Myocyte (in vitro differentiated cells): ENCODE measurements around the gene STRAP. TPM values are rescaled to one million over a fixed set of nuclear protein-coding genes. Genes with fewer than 3 reads are reported as not detected.

Source experiments
- DNase-seq: peaks from one replicate; pipeline ENCODE4 v3.0.0-alpha.2; 2012; ENCODE audit warnings: low read depth
- polyA plus RNA-seq: library from polyadenylated mRNA; unstranded; fragments of >200 nt; gene quantifications from one replicate; pipeline ENCODE4 v1.2.1, GENCODE V29; 2012; ENCODE audit warnings: missing spikeins
- total RNA-seq: library from RNA; depleted of rRNA; stranded (reverse); fragments of >200 nt; gene quantifications from 2 replicates; pipeline ENCODE4 v1.2.3, GENCODE V29; 2014

STRAP gene, protein sequence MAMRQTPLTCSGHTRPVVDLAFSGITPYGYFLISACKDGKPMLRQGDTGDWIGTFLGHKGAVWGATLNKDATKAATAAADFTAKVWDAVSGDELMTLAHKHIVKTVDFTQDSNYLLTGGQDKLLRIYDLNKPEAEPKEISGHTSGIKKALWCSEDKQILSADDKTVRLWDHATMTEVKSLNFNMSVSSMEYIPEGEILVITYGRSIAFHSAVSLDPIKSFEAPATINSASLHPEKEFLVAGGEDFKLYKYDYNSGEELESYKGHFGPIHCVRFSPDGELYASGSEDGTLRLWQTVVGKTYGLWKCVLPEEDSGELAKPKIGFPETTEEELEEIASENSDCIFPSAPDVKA
- total RNA-seq = 116 and 121 TPM in 2 replicates
- polyA plus RNA-seq = 165 TPM

DNA sequence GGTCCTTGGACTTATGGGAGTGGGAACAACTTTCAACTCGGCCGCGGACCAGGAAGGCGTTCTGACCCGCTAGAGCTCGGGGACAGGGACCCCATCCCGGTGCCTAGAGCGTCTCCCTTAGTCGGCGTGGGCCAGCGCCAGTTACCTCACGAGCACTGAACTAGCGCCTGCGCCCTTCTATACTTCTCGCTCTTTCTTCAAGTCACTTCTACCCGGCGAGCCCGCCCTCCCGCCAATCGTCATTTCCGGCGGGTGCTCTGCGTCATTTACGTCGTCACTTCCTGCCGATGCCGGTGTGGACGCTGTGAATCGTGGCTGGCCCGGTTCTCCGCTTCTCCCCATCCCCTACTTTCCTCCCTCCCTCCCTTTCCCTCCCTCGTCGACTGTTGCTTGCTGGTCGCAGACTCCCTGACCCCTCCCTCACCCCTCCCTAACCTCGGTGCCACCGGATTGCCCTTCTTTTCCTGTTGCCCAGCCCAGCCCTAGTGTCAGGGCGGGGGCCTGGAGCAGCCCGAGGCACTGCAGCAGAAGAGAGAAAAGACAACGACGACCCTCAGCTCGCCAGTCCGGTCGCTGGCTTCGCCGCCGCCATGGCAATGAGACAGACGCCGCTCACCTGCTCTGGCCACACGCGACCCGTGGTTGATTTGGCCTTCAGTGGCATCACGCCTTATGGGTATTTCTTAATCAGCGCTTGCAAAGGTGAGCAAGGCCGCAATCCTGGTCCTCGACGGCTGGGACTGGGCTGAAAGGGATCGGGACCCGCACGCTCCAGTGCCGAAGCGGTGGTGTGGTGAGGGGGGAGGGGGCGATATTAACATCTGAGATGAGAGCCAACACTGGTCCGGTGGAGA, at the start of gene STRAP:
STRAP (plus strand) TSS at position 270 of the 854 bp plus-strand sequence; CDS start at position 591, 321 bp downstream.
- DNase-seq = peak; percentile 98

DNA sequence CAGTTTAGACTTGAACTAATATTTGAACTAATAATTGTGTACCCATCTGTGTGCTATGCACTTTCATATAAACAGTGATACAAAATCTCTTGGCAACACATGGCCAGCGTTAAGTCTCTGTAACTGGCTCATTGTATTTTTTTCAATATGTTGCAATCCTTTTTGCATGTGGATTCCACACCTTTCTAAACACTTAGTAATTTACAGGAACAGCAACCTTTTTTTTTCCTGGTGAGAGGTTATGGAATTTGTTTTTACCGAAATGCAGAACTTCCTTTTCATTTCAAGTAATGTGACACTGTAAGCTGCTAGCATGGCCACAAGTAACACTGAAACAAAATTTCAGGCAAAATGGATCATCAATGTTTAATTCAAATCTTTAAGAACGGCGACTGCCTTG, 47.6 kb upstream of the STRAP start:
- DNase-seq = no peak

DNA sequence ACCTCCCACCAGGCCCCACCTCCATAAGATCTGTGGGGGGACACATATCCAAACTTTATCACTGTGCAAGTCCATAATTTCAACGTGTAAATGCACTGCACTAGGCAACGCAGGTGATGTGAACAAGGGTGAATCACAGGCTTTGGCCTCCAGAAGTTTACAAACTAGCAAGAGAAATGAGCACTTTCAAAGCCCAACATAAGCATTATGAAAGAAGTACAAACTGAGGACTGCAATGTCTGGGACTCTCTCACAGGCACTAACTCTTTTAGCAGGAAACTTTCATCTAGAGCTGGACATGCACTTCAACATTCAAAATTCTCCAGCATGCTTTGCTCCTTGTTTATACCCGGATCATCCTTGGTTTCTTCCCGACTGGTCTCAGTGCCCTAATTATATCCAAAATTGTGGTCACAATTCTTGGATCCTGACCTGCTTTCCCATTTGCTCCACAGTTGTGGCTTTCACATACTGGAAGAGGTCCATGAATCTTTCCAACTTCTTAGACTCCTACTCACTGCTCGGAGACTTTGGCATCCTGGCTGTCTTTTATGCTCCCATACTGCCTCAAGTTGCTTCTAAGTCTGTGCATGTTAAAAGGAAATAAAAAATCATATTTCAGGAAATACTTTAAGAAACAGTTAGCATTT, 44.9 kb upstream of the STRAP start:
- peak; percentile 93 for DNase-seq

DNA sequence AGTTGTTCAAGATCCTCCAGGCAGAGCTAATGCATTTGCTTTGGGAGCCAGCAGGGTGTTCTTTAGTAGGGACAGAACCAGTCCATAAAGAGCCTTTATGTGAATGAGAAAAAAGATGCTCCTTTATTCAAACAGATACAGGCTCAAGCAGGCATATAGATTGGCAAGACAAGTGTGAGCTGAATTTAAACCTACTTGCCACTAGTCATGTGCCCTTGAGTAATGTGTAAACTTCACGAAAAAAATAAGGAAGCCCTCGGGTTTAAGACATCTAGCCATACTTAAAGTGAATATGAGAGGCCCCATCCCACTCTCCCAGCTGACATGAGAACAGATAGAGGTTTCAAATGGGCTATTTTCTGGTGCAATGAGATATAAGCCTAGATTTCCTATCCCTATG, 43.1 kb upstream of the STRAP start:
- DNase-seq = no peak

DNA sequence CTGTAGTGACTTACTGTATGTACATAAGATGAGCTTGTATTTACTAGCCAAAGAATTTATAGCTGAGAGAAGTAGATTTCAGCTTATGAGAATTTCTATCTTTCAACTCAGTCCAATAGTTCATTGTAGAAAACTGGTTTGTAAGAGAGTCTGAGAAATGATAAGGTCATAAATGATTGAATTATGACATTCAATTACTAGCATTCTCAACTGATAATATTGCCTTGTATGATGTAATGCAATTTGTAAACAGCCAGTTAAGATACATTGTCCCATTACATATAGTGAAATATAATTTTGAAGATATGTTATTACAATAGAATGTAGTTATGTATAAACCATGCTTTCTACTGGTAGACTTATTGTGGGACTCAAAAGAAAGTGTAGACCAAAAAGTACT, 42.5 kb upstream of the STRAP start:
- DNase-seq = no peak

DNA sequence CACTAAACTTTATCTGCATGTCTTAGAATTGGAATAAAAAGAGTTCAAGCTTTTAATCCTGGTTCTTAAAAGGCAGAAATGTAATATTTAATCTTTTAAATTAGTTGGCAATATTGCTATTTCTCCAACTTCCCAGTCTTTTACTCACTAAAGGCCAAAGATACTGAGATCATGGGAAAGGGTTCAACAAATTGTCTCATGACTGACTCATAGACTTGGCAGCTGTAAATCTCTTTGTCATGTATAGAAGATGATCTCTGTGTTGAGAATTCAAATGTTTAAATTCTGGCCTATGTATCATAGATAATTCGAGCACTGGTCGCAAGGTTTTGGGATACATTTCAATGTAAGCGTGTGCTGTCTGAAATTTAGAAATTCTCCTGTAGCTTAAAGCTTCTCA, 40.1 kb upstream of the STRAP start:
- DNase-seq = peak; percentile 19

DNA sequence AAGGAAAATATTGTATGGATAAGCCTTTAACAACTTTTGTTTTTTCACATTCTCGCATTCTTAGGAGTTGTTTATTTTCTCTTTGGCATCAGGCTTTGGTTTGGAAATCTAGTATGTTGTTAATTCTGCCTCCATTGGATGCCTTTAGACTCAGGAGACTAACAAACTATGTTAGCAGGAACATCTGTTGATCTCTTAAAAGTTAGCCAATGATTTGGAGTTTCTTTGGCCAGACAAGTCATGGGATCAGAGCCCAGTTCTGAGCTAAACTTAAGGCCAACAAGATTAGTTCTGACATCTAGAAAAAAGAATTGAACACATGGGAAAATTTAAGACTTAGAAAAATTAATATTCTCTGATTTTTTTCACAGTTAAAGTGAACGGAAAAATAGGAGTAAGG, 35.3 kb upstream of the STRAP start:
- peak; percentile 66 for DNase-seq

DNA sequence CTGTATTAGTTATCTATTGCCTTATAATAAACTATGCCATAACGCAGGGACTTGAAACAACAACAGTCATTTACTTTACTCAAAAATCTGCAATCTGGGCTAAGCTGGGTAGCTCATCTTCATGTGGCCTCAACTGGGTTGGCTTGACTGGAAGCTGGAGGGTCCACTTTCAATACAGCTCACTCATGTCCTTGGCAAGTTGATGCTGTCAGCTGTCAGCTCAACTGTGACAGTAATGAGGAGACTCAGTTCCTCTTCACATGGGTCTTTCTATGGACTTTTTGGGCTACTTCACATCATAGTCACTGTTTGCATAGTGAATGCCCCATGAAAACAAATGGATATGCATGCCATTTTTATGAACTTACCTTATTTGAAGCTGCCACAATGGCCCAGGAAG, 33.6 kb upstream of the STRAP start:
- no peak for DNase-seq

DNA sequence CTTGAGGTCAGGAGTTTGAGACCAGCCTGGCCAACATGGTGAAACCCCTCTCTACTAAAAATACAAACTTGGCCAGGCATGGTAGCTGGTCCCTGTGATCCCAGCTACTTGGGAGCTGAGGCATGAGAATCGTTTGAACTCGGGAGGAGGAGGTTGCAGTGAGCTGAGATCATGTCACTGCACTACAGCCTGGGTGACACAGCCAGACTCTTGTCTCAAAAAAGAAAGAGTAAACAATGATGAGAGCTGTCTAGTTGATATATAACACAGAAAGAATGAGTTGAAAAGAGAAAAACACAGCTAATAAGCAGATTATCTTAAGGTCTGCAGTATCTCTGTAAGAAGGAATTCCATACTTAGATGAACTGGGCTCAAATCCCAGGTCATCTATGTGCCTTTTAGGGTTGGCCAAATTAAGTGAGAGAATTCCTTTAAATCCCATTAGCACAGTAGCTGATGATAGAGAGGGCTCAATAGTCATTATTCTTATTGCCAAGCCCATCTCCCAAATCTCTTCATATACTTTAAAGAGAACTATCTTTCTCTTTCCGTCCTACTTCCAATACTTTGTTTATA, 31.1 kb upstream of the STRAP start:
- DNase-seq = no peak

DNA sequence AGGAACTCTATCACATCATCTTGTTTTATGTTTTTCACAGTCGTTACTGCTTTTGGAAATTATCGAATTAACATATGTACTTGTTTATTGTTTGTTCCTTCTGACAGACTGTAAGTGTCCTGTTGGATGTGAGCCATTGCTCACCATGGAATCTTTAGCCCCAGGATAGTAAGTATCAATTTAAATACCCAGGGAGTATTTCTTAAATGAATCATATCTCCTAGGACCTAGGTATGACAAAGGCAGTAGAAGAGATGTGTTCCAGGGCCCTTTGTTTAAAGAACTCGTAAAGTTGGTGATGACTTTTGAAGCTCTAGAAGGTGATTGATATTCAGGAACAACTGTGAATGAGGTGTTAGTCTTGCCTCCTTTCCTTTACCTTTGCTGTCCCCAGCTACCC, 30.3 kb upstream of the STRAP start:
- DNase-seq = no peak

DNA sequence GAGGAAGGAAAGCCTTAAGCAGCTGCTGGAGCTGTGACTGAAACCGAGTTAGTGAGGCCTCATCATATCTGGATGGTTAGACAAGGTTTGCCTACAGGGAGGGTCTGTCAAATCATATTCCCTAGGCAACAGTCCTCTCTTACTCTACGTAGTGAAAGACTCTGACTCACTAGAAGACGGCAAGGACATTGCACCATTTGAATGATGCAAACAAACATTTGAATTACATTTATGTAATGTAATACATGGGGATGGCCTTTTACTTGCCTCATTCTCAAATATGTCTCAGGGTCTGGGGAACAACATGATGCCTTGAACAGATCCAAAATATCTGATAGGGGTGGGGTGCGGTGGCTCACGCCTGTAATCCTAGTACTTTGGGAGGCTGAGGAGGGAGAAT, 29.8 kb upstream of the STRAP start:
- no peak for DNase-seq

DNA sequence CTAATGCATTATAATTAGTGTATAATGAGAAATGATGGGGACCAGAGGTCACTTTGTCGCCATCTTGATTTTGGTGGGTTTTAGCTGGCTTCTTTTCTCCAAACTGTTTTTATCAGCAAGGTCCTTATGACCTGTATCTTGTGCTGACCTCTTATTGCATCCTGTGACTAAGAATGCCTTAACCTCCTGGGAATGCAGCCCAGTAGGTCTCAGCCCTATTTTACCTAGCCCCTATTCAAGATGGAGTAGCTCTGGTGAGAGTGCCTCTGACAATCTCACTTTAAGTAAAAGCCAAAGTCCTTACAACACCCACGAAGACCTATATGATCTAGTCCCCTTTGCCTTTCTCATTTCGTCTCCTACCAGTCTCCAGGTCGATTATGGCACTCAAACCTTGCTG, 28.3 kb upstream of the STRAP start:
- DNase-seq = no peak

DNA sequence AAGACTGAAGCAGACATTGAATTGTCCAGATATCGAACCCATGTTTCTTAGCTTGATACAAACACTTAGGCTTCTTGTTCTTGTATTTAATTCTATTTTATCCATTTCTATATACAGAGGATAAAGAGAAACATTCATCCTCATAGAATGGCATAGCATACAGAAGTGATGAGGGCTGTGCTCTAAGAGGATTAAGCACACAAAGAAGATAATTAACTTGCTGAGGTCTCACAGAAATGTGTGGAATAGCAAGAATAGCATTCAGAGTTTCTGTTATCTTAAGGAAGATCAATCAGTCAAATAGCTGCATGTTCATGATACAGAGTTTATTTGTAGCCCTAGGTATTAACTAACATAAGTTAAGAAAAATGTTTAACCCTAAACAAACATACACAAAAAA, 27.3 kb upstream of the STRAP start:
- no peak for DNase-seq

DNA sequence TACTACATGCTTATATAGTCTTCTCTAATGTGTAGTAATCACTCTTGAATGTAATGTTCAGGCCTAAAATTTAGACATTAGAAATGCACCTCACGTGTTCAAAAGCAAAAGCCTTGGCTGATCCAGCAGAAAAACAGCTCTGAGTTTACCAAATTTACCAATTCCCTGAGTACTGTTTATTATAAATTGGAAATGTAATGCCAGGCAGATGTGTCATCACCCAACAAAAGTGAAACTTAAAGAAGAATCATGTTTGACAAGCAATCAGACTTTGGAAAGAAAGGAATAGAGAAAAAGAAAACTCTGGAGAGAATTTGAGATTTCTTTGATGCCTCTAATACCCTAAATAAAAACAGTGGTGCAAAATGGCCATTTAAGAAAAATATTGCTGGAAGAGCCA, 26.5 kb upstream of the STRAP start:
- peak; percentile 17 for DNase-seq

DNA sequence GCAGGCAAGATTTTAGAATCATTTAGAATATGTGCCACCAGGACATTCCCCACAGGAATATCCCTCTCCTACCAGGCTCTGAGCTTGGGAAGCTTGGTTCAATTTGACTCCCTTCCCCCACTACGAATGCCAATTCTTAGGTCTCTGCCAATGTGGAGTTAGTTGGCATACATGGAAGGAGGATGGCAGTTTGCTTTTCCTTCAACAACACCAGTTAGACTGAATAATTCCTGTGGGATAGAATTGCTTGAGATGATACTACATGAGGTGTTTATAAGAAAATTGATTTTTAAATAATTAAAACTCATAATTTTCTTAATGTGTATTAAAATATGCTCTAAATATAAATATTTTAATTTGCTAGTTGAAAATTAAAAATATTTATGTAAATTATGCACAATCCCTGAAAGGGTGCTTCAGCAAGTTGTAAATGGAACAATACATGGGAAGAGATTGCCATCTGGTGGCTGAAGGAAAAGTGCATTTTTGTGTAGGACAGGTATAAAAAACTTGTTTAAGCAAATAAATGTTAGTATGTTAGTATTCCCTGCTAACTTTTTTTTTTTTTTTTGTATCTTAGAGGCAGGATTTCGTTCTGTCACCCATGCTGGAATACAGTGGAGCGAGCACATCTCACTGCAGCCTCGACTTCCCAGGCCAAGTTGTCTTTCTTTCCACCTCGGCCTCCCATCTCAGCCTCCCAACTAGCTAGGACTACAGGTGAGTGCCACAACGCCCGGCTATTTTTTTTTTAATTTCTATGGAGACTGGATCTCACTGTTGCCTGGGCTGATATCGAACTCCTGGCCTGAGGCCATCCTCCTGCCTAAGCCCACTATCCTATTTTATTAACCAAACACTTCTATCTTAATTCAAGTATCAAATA, 25.8 kb upstream of the STRAP start:
- peak; percentile 75 for DNase-seq

DNA sequence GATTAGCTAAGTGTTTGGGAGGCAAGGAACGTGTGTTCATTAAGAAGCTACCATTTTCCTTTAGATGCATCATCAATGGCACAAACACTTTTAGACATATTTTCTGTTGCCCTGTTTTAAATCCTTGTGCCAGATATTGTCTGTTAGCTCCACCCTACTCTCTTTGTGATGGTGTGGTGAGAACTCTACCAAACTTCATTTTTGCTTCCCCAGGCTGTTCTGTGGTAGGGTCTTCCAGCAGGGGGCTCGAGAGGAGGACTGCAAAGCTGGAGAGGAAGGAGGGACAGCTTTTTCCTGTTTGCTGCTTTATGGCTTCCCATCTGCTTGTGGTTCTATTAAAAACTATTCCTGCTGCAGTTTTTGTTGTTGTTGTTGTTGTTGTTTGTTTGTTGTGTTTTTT, 23.8 kb upstream of the STRAP start:
- DNase-seq = no peak

DNA sequence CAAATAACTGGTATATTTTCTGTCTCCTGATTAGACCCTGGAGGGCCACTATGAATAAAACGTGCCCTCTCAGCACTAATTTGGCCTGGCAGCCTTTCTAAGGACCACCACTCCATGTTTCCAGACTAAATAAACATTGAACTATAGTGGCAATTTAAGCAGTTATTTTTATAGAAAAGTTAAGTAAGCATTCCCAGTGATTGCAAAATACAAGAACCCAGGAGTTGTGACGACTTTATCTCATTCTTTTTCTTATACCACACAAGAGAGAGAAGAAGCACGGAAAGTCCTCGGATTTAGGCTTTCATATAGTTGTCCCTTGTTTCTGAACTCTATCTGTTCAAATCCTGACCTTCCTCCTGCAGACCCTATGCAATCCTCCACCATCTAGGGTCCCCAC, 23.1 kb upstream of the STRAP start:
- DNase-seq = no peak

DNA sequence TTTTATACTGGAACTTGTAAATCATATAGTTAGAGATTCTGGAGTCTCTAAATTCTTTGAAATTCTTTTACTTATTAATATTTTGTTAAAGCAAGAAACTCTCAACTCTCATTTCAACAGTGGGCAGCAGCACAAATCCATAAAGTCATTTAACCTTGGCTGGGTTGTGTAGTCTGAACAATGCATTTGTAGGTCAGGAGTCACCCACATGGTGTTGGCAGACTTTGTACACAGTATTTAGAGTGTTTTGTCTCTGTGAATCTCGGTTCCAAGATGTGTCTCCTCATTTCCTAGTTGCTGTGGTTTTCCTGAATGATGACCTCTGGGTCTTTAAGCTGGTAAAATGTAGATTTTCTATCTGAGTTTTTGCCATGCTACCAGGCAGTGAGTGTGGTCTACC, 20.8 kb upstream of the STRAP start:
- DNase-seq = no peak

DNA sequence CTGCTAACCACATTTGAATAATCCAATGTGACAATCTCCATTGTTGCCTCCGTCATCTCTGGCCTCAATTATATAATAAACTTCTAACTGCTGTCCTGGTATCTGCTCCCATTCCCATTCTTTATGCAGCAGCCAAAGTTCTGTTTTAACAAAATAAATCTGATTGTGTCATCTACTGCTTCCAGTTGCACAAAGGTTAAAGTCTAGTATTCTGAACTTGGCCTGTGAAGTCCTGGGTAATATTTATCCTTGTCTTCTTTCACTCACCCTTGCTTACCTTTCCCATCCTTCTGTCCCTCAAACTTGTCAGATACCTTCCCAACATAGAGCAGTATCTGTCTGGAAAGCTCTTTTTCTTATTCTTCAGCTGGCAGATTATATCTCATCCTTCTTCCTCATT, 19.3 kb upstream of the STRAP start:
- no peak for DNase-seq

DNA sequence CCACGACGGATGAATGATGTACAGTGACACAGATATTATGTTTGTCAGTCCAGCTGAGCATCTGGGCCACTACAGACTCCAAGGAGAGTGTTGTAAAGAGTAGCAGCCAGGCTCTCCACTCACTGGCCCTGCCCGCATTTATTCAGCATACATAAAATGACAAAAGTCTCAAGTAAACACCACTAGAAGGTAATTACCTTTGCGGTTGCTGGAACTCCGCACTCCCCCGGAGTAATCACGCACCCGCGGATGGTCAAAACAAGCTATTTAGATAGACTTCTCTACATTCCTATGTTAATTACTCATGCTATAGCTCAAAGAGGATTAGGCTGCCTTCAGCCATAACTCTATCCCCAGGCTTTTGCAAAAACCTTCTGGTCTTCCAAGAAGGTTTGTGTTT, 18.8 kb upstream of the STRAP start:
- no peak for DNase-seq

DNA sequence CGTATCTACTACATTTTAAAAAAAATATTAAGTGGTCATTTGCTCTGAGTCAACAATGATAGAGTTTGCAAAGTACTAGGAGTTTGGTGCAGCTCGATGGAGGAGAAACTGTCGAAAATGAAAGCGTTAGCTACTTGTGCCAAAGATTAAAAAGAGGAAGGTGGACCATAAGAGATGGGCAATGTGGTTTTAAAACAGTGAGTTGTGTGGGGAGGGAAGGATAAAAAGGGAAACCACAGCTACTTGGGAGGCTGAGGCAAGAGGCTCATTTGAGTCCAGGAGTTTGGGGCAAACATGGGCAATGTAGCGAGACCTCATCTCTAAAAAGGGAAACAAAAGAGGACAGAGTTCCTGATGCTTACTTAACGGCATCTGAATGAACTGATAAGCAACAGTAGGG, 18.2 kb upstream of the STRAP start:
- DNase-seq = no peak
